ENCODE results near the gene SNAP29.
"Not testable (repeated sequence)": the region's sequence is repeated elsewhere in the genome, so short reads cannot be mapped to it uniquely, and the experiment has no call there.

Gene SNAP29

GRCh38 chr22:20834725-20835124, 24.1 kb upstream of the SNAP29 start:
- H3K4me3 ChIP-seq (ENCODE audit: low read depth, low read length): no peak overlapping the region
- in situ Hi-C loops (cut with HindIII; ENCODE audit: low sequenced_read_pairs): no loop called here
- no peak for DNase-seq (ENCODE audit: low read depth)
- TF ChIP-seq CTCF (IDR thresholded peaks at IDR 0.05; ENCODE audit: low read depth, low read length, missing control alignments): no peak

GRCh38 chr22:20836987-20837823, 21.6 kb upstream of the SNAP29 start:
- no peak for TF ChIP-seq CTCF (IDR thresholded peaks at IDR 0.05; ENCODE audit: low read depth, low read length, missing control alignments)
- DNase-seq (ENCODE audit: low read depth): no peak
- no peak overlapping the region for H3K4me3 ChIP-seq (ENCODE audit: low read depth, low read length)
- in situ Hi-C loops (cut with HindIII; ENCODE audit: low sequenced_read_pairs): no loop called here

- H3K4me3 ChIP-seq (ENCODE audit: low read depth, low read length); DNase-seq (ENCODE audit: low read depth); in situ Hi-C loops (cut with HindIII; ENCODE audit: low sequenced_read_pairs): not testable (repeated sequence)
Measured at GRCh38 chr22:20839354-20839753, 19.5 kb upstream of the SNAP29 start.

GRCh38 chr22:20839837-20840645, 18.8 kb upstream of the SNAP29 start:
- TF ChIP-seq CTCF (IDR thresholded peaks at IDR 0.05; ENCODE audit: low read depth, low read length, missing control alignments): no peak
- in situ Hi-C loops (cut with HindIII; ENCODE audit: low sequenced_read_pairs): no loop called here
- DNase-seq (ENCODE audit: low read depth): no peak
- H3K4me3 ChIP-seq (ENCODE audit: low read depth, low read length): no peak overlapping the region

- no peak for TF ChIP-seq CTCF (IDR thresholded peaks at IDR 0.05; ENCODE audit: low read depth, low read length, missing control alignments)
- no peak overlapping the region for H3K4me3 ChIP-seq (ENCODE audit: low read depth, low read length)
- no peak for DNase-seq (ENCODE audit: low read depth)
- in situ Hi-C loops (cut with HindIII; ENCODE audit: low sequenced_read_pairs): no loop called here
Measured at GRCh38 chr22:20840646-20841371, 18.0 kb upstream of the SNAP29 start.

- H3K4me3 ChIP-seq (ENCODE audit: low read depth, low read length): no peak overlapping the region
- in situ Hi-C loops (cut with HindIII; ENCODE audit: low sequenced_read_pairs): no loop called here
- TF ChIP-seq CTCF (IDR thresholded peaks at IDR 0.05; ENCODE audit: low read depth, low read length, missing control alignments): no peak
Measured at GRCh38 chr22:20843501-20843900, 15.3 kb upstream of the SNAP29 start.

More at GRCh38 chr22:20843501-20843900, 15.3 kb upstream of the SNAP29 start:
- DNase-seq (ENCODE audit: low read depth): no peak

All from astrocyte of the cerebellum (primary cell).